Panc1 (cell line): ENCODE results near the gene ELOVL2.

Source experiments
- CTCF ChIP-seq: fragments of 450-650 bp; IDR thresholded peaks from 2 replicates; pipeline ENCODE4 v1.5.1; 2017; ENCODE audit warnings: mild to moderate bottlenecking
- POLR2AphosphoS5 ChIP-seq: IDR thresholded peaks from 2 replicates; pipeline ENCODE4 v1.6.1; 2012; ENCODE audit warnings: mild to moderate bottlenecking, low read depth, low read length, moderate library complexity
- TCF7L2 ChIP-seq: IDR thresholded peaks from 2 replicates; pipeline ENCODE4 v1.6.1; 2011; ENCODE audit warnings: mild to moderate bottlenecking, low read depth, low read length, inconsistent platforms
- TF ChIP-seq, protein P1 (sequence below), 2 experiments: IDR thresholded peaks; 2 replicates each; pipeline ENCODE4 v1.6.1; 2011 to 2012; ENCODE audit warnings: low read depth in 2 of 2, control low read depth in 1 of 2, low read length in 1 of 2, mild to moderate bottlenecking in 1 of 2, moderate library complexity in 1 of 2; ENCODE audit not compliant: insufficient read depth in 1 of 2

DNA sequence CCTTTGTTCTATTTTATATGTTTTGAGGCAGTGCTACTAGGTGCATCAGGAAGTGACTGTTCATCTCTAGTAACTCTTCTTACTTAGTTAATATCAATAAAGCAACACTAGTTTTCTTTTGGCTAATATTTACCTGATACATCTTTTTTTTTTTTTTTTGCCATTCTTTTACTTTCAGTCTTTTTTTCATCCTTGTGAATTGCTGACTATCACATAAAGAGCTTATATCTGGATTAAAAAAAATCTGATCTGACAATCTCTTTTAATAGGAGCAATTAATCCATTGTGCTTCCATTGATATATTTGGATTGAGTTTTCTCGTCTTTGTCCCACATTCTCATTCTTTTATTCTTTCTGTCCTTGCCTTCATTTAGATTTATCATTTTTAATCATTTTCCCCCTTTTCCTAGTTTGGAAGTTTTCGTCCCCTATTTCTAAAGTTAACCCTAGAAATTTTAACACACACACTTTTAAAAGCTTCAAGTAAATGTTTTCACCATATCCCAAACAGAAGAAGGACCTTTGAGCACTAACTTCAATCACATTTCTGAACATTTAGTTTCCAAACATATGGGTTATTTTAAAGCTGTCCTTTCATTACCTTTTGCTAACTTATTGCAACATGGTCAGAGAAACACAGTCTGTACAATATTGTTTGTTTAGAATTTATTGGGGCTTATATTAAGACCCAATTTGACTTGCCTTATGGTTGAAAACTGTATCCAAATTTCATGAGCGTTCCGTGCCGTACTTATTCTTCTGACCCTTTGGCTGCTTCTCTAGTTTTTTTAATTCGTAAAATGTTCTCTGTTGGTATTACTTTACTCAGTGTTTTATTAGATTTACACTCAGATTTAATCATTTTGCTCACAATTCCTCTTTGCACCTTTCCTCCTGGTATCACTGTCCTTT is 94.3 kb downstream of the ELOVL2 start:
- TF ChIP-seq CTCF (no peak), POLR2AphosphoS5 (no peak), TCF7L2 (no peak)
- TF ChIP-seq, protein P1, sequence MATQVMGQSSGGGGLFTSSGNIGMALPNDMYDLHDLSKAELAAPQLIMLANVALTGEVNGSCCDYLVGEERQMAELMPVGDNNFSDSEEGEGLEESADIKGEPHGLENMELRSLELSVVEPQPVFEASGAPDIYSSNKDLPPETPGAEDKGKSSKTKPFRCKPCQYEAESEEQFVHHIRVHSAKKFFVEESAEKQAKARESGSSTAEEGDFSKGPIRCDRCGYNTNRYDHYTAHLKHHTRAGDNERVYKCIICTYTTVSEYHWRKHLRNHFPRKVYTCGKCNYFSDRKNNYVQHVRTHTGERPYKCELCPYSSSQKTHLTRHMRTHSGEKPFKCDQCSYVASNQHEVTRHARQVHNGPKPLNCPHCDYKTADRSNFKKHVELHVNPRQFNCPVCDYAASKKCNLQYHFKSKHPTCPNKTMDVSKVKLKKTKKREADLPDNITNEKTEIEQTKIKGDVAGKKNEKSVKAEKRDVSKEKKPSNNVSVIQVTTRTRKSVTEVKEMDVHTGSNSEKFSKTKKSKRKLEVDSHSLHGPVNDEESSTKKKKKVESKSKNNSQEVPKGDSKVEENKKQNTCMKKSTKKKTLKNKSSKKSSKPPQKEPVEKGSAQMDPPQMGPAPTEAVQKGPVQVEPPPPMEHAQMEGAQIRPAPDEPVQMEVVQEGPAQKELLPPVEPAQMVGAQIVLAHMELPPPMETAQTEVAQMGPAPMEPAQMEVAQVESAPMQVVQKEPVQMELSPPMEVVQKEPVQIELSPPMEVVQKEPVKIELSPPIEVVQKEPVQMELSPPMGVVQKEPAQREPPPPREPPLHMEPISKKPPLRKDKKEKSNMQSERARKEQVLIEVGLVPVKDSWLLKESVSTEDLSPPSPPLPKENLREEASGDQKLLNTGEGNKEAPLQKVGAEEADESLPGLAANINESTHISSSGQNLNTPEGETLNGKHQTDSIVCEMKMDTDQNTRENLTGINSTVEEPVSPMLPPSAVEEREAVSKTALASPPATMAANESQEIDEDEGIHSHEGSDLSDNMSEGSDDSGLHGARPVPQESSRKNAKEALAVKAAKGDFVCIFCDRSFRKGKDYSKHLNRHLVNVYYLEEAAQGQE (IDR thresholded peaks at IDR 0.05; ENCODE audit: insufficient read depth in 1 of 2, low read depth in 2 of 2, low read length in 1 of 2): no peak
